ENCODE measurements around the gene ADSL. TPM values are rescaled to one million over a fixed set of nuclear protein-coding genes. Genes with fewer than 3 reads are reported as not detected.

The ADSL gene
- total RNA-seq, 1 experiment from 2014 or later = 140 TPM

GRCh38 chr22:40416267-40416570, 69.9 kb downstream of the ADSL start:
- no peak for DNase-seq (ENCODE audit: extremely low read depth, low read depth)

- DNase-seq (ENCODE audit: extremely low read depth, low read depth) = no peak
These were observed 70.3 kb downstream of the ADSL start for GRCh38 chr22:40416636-40417035.

- DNase-seq (ENCODE audit: extremely low read depth, low read depth) = no peak
These were observed 70.7 kb downstream of the ADSL start for GRCh38 chr22:40417041-40417440.

GRCh38 chr22:40417881-40418280, 71.6 kb downstream of the ADSL start:
- no peak for DNase-seq (ENCODE audit: extremely low read depth, low read depth)

- no peak for DNase-seq (ENCODE audit: extremely low read depth, low read depth)
These were observed 72.3 kb downstream of the ADSL start for GRCh38 chr22:40418366-40419201.

GRCh38 chr22:40419718-40420117, 73.4 kb downstream of the ADSL start:
- no peak for DNase-seq (ENCODE audit: extremely low read depth, low read depth)

- no peak for DNase-seq (ENCODE audit: extremely low read depth, low read depth)
These were observed 74.2 kb downstream of the ADSL start for GRCh38 chr22:40420341-40421081.

GRCh38 chr22:40421082-40421350, 74.7 kb downstream of the ADSL start:
- no peak for DNase-seq (ENCODE audit: extremely low read depth, low read depth)

- DNase-seq (ENCODE audit: extremely low read depth, low read depth) = no peak
These were observed 75.6 kb downstream of the ADSL start for GRCh38 chr22:40421941-40422340.

GRCh38 chr22:40422558-40423309, 76.4 kb downstream of the ADSL start:
- DNase-seq (ENCODE audit: extremely low read depth, low read depth) = no peak

- no peak for DNase-seq (ENCODE audit: extremely low read depth, low read depth)
These were observed 77.0 kb downstream of the ADSL start for GRCh38 chr22:40423310-40423688.

- no peak for DNase-seq (ENCODE audit: extremely low read depth, low read depth)
These were observed 77.8 kb downstream of the ADSL start for GRCh38 chr22:40423882-40424640.

GRCh38 chr22:40425082-40425481, 78.8 kb downstream of the ADSL start:
- DNase-seq (ENCODE audit: extremely low read depth, low read depth) = no peak

GRCh38 chr22:40426594-40427333, 80.5 kb downstream of the ADSL start:
- DNase-seq (ENCODE audit: extremely low read depth, low read depth) = no peak

- DNase-seq (ENCODE audit: extremely low read depth, low read depth) = no peak
These were observed 82.5 kb downstream of the ADSL start for GRCh38 chr22:40428796-40429195.

- DNase-seq (ENCODE audit: extremely low read depth, low read depth) = no peak
These were observed 83.2 kb downstream of the ADSL start for GRCh38 chr22:40429481-40429880.

- DNase-seq (ENCODE audit: extremely low read depth, low read depth) = no peak
These were observed 84.7 kb downstream of the ADSL start for GRCh38 chr22:40430991-40431390.

- DNase-seq (ENCODE audit: extremely low read depth, low read depth) = no peak
These were observed 85.9 kb downstream of the ADSL start for GRCh38 chr22:40432157-40432556.

GRCh38 chr22:40432625-40433024, 86.3 kb downstream of the ADSL start:
- no peak for DNase-seq (ENCODE audit: extremely low read depth, low read depth)

- no peak for DNase-seq (ENCODE audit: extremely low read depth, low read depth)
These were observed 87.3 kb downstream of the ADSL start for GRCh38 chr22:40433416-40434090.

Measured in NCI-H460 (cell line).